ENCODE measurements around the gene AATF. TPM values are rescaled to one million over a fixed set of nuclear protein-coding genes. Genes with fewer than 3 reads are reported as not detected.

The AATF gene
- total RNA-seq, 1 experiment from 2014 or later, result 87.6 TPM

DNA sequence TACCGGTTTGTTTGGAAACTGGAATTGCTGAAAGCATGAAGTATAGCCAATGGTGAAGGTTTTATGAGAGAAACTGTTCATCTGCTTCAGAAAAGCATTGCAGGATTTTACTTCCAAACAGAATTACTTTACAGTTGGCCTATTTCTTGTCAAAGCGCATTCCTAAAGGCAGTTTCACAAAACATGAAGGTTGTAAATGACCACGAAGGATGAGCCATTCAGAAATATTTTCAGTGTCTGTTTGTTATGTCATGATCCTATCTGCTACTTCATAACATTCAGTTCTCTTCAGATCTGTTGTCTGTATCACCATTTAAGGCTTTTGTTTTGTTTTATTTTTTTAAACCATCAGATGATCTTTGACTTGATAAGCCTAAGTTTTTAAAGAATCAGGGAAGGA lies 45.7 kb downstream of the AATF start:
- TF ChIP-seq, protein P1, sequence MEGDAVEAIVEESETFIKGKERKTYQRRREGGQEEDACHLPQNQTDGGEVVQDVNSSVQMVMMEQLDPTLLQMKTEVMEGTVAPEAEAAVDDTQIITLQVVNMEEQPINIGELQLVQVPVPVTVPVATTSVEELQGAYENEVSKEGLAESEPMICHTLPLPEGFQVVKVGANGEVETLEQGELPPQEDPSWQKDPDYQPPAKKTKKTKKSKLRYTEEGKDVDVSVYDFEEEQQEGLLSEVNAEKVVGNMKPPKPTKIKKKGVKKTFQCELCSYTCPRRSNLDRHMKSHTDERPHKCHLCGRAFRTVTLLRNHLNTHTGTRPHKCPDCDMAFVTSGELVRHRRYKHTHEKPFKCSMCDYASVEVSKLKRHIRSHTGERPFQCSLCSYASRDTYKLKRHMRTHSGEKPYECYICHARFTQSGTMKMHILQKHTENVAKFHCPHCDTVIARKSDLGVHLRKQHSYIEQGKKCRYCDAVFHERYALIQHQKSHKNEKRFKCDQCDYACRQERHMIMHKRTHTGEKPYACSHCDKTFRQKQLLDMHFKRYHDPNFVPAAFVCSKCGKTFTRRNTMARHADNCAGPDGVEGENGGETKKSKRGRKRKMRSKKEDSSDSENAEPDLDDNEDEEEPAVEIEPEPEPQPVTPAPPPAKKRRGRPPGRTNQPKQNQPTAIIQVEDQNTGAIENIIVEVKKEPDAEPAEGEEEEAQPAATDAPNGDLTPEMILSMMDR (IDR thresholded peaks at IDR 0.05; ENCODE audit: insufficient read depth in 1 of 2, low read depth in 1 of 2, low read length in 1 of 2, severe bottlenecking in 1 of 2, unreplicated experiment in 1 of 2), result no peak
- intact Hi-C loops (cut with micrococcal nuclease; ENCODE audit: unreplicated experiment), result no loop called here
- H3K36me3 Mint-ChIP-seq (ENCODE audit: insufficient read depth, unreplicated experiment), result peaks cover 72% of the 10 kb centered on the region
- Histone ChIP-seq H3K4me1 (no peaks in the 10 kb centered on the region), H3K27me3 (replicated peaks; ENCODE audit: control insufficient read depth, insufficient read depth, low read length) (no peaks in the 10 kb centered on the region), H3K36me3 (ENCODE audit: control insufficient read depth, insufficient read depth, low read length) (no peaks in the 10 kb centered on the region), H3K9me3 (peaks cover 4% of the 10 kb centered on the region; the same call in 1 of the 2 replicates), H3K4me3 (ENCODE audit: low read depth, low read length) (no peak overlapping the region)
- POLR2A ChIA-PET, result no interaction called here
- H3K4me3 Mint-ChIP-seq (ENCODE audit: unreplicated experiment), result no peak overlapping the region
- DNase-seq, result no peak
- no TSS peak for BruUV-seq (replicated peaks)
- no peaks in the 10 kb centered on the region for H3K27me3 Mint-ChIP-seq (ENCODE audit: insufficient read depth, unreplicated experiment)
- H3K4me1 Mint-ChIP-seq (ENCODE audit: low read depth, unreplicated experiment), result no peaks in the 10 kb centered on the region
- CTCF ChIA-PET, result no interaction called here
- no peak overlapping the region for H3K27ac Mint-ChIP-seq (ENCODE audit: unreplicated experiment)
- H3K9me3 Mint-ChIP-seq (ENCODE audit: unreplicated experiment), result peaks cover 6% of the 10 kb centered on the region

GRCh38 chr17:36999471-36999870 lies 50.7 kb downstream of the AATF start:
- CTCF ChIA-PET, result no interaction called here
- POLR2A ChIA-PET, result no interaction called here

DNA sequence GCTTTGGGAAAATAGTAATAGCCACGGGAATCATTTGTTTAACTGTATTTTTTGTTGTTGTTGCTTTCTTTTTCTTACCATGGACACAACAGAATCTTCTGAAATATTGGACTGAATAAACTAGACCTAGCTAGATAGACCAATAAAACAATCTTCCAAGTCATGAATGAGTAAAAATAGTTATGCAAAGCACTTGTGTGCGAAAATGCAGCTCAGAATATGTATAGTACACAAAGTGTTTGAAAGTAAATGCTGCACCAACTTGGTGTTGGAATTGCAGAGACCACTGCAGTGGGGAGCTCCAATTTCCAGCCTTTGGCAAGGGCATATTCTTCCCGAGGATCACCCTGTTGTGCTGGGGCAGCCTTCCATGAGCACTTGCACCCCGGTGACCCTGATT lies 68.0 kb downstream of the AATF start:
- no peak overlapping the region for H3K27ac Mint-ChIP-seq (ENCODE audit: unreplicated experiment)
- H3K9me3 Mint-ChIP-seq (ENCODE audit: unreplicated experiment), result no peaks in the 10 kb centered on the region
- H3K4me1 ChIP-seq, result no peaks in the 10 kb centered on the region
- no peaks in the 10 kb centered on the region for H3K4me1 Mint-ChIP-seq (ENCODE audit: low read depth, unreplicated experiment)
- H3K36me3 Mint-ChIP-seq (ENCODE audit: insufficient read depth, unreplicated experiment), result peaks cover 6% of the 10 kb centered on the region
- H3K9me3 ChIP-seq, result no peaks in the 10 kb centered on the region
- CTCF ChIA-PET, result interaction anchor here (0.6 kb wide), 1 partner anchor 24 kb away, joined by 3 read pairs; no protein-coding TSS in a partner anchor
- no peak for DNase-seq
- no TSS peak for BruUV-seq (replicated peaks)
- no peaks in the 10 kb centered on the region for H3K27me3 Mint-ChIP-seq (ENCODE audit: insufficient read depth, unreplicated experiment)
- POLR2A ChIA-PET, result interaction anchor here (0.6 kb wide), 1 partner anchor 345 kb away, joined by 4 read pairs; no protein-coding TSS in a partner anchor
- H3K4me3 Mint-ChIP-seq (ENCODE audit: unreplicated experiment), result no peak overlapping the region
- H3K4me3 ChIP-seq (ENCODE audit: low read depth, low read length), result no peak overlapping the region
- intact Hi-C loops (cut with micrococcal nuclease; ENCODE audit: unreplicated experiment), result no loop called here
- no peaks in the 10 kb centered on the region; the same call in 1 of the 2 replicates for H3K36me3 ChIP-seq (ENCODE audit: control insufficient read depth, insufficient read depth, low read length)
- H3K27me3 ChIP-seq (replicated peaks; ENCODE audit: control insufficient read depth, insufficient read depth, low read length), result no peaks in the 10 kb centered on the region
- TF ChIP-seq, protein P1 (IDR thresholded peaks at IDR 0.05; ENCODE audit: insufficient read depth in 1 of 2, low read depth in 1 of 2, low read length in 1 of 2, severe bottlenecking in 1 of 2, unreplicated experiment in 1 of 2), result no peak

More at GRCh38 chr17:36999471-36999870, 50.7 kb downstream of the AATF start:
- TF ChIP-seq, protein P1 (IDR thresholded peaks at IDR 0.05; ENCODE audit: insufficient read depth in 1 of 2, low read depth in 1 of 2, low read length in 1 of 2, severe bottlenecking in 1 of 2, unreplicated experiment in 1 of 2), result no peak
- no peak for DNase-seq
- Histone ChIP-seq H3K27me3 (replicated peaks; ENCODE audit: control insufficient read depth, insufficient read depth, low read length) (no peaks in the 10 kb centered on the region), H3K4me3 (ENCODE audit: low read depth, low read length) (no peak overlapping the region), H3K9me3 (peaks cover 9% of the 10 kb centered on the region; the same call in 1 of the 2 replicates), H3K36me3 (ENCODE audit: control insufficient read depth, insufficient read depth, low read length) (no peaks in the 10 kb centered on the region), H3K4me1 (no peaks in the 10 kb centered on the region)
- Mint-ChIP-seq H3K9me3 (ENCODE audit: unreplicated experiment) (peaks cover 27% of the 10 kb centered on the region), H3K4me3 (ENCODE audit: unreplicated experiment) (no peak overlapping the region), H3K36me3 (ENCODE audit: insufficient read depth, unreplicated experiment) (peaks cover 71% of the 10 kb centered on the region), H3K4me1 (ENCODE audit: low read depth, unreplicated experiment) (no peaks in the 10 kb centered on the region), H3K27me3 (ENCODE audit: insufficient read depth, unreplicated experiment) (no peaks in the 10 kb centered on the region), H3K27ac (ENCODE audit: unreplicated experiment) (no peak overlapping the region)
- intact Hi-C loops (cut with micrococcal nuclease; ENCODE audit: unreplicated experiment), result no loop called here
- no TSS peak for BruUV-seq (replicated peaks)
